ENCODE data around the gene NCOA3. TPM values are rescaled to one million over a fixed set of nuclear protein-coding genes. Genes with fewer than 3 reads are reported as not detected.

Gene NCOA3
- total and polyA plus RNA-seq, 2 experiments from 2014 or later: 6.7 to 25.8 TPM

- Histone ChIP-seq H3K36me3 (ENCODE audit: insufficient read depth) (peaks cover 26% of the 10 kb centered on the region; the same call in 1 of the 2 replicates), H3K4me1 (ENCODE audit: insufficient read depth) (no peaks in the 10 kb centered on the region), H3F3A (replicated peaks; ENCODE audit: low read depth) (no peaks in the 10 kb centered on the region), H2AFZ (no peak overlapping the region), H4K20me1 (replicated peaks; ENCODE audit: insufficient read depth) (no peaks in the 10 kb centered on the region), H3K79me2 (replicated peaks; ENCODE audit: insufficient read depth) (no peaks in the 10 kb centered on the region), H3K4me2 (no peak overlapping the region), H3K27ac (ENCODE audit: low read depth) (no peak overlapping the region), H3K27me3 (ENCODE audit: insufficient read depth) (no peaks in the 10 kb centered on the region), H3K9me2 (ENCODE audit: insufficient read depth) (no peaks in the 10 kb centered on the region), H3K4me3 (no peak overlapping the region)
- Mint-ChIP-seq H3K27ac (no peak overlapping the region), H3K27me3 (ENCODE audit: insufficient read depth, low read depth, poor library complexity) (peaks cover 1% of the 10 kb centered on the region), H3K36me3 (ENCODE audit: low read depth) (peaks cover 71% of the 10 kb centered on the region), H3K4me1 (peaks cover 7% of the 10 kb centered on the region), H3K9me3 (no peaks in the 10 kb centered on the region), H3K4me3 (no peak overlapping the region)
- TF ChIP-seq POLR2AphosphoS5 (IDR thresholded peaks at IDR 0.05; ENCODE audit: low read depth) (no peak), EZH2 (IDR thresholded peaks at IDR 0.05; ENCODE audit: low read depth, unreplicated experiment) (no peak), REST (IDR thresholded peaks at IDR 0.05; ENCODE audit: unreplicated experiment) (no peak), CTCF (conservative IDR thresholded peaks at IDR 0.05; ENCODE audit: low read depth in 2 of 2) (no peak), CREB1 (CRISPR knock-in tag; IDR thresholded peaks at IDR 0.05; ENCODE audit: low read depth) (no peak), STAT1 (IDR thresholded peaks at IDR 0.05; ENCODE audit: unreplicated experiment) (no peak), NANOG (IDR thresholded peaks at IDR 0.05; ENCODE audit: borderline replicate concordance) (no peak), ZNF331 (CRISPR knock-in tag; IDR thresholded peaks at IDR 0.05; ENCODE audit: low read depth) (no peak), ZNF114 (CRISPR knock-in tag; IDR thresholded peaks at IDR 0.05) (no peak), ETS1 (IDR thresholded peaks at IDR 0.05) (no peak)
- DNase-seq (ENCODE audit: low spot score) (no peak), ATAC-seq (no peak)
Observed at GRCh38 chr20:47642118-47642517, 140.4 kb downstream of the NCOA3 start.

Data from GM23338 (cell line).